ENCODE results near the gene METTL5. TPM values are rescaled to one million over a fixed set of nuclear protein-coding genes. Genes with fewer than 3 reads are reported as not detected.

METTL5 gene
- total and polyA plus RNA-seq, 11 donors = 50.8 to 120 (median 69.8) TPM

- Histone ChIP-seq H3K4me1 (peaks cover 0 to 14% (median 5%) of the 10 kb centered on the region in 12 donors), H3K9me3 (no peaks in the 10 kb centered on the region), H3K4me3 (no peak overlapping the region), H3K27ac (no peak overlapping the region), H3K36me3 (no peaks in the 10 kb centered on the region), H3K27me3 (no peaks in the 10 kb centered on the region)
- WGBS, 4 donors = 58 to 94% (median 93%) methylated on average over 2 of the region's 2 CpGs
- intact Hi-C loops (cut with DNase I) = loop anchor here in 3 of 10 donors (10.0 kb wide), 3 partner anchors 100 to 270 kb away; partner anchors contain the start of genes CFAP210 (in 1 of the 3), PHOSPHO2 (in 1 of the 3) and PPIG (in 1 of the 3)
- no peak for TF ChIP-seq CTCF (IDR thresholded peaks at IDR 0.05)
- TF ChIP-seq POLR2A (IDR thresholded peaks at IDR 0.05) = no peak
- ATAC-seq (no peak), DNase-seq (no peak)
Measured at GRCh38 chr2:169795181-169795580, 29.5 kb downstream of the METTL5 start.

GRCh38 chr2:169790581-169790980, 34.1 kb downstream of the METTL5 start:
- Histone ChIP-seq H3K27ac (no peak overlapping the region), H3K4me3 (no peak overlapping the region), H3K9me3 (no peaks in the 10 kb centered on the region), H3K27me3 (peaks cover 0 to 3% (median 0%) of the 10 kb centered on the region in 9 donors), H3K36me3 (no peaks in the 10 kb centered on the region), H3K4me1 (peaks cover 0 to 6% (median 0%) of the 10 kb centered on the region in 12 donors)
- intact Hi-C loops (cut with DNase I) = loop anchor here in 3 of 10 donors (10.0 kb wide), 3 partner anchors 96 to 266 kb away; partner anchors contain the start of genes CFAP210 (in 1 of the 3), PHOSPHO2 (in 1 of the 3) and PPIG (in 1 of the 3)
- DNase-seq (no peak), ATAC-seq (no peak)
- WGBS, 4 donors = 88 to 93% (median 89%) methylated on average over 5 of the region's 5 CpGs
- TF ChIP-seq POLR2A (IDR thresholded peaks at IDR 0.05) (no peak), CTCF (IDR thresholded peaks at IDR 0.05) (no peak)

GRCh38 chr2:169782513-169782912, 42.2 kb downstream of the METTL5 start:
- no peak for TF ChIP-seq POLR2A (IDR thresholded peaks at IDR 0.05)
- no peak for TF ChIP-seq CTCF (IDR thresholded peaks at IDR 0.05)
- Histone ChIP-seq H3K27me3 (no peaks in the 10 kb centered on the region), H3K27ac (no peak overlapping the region), H3K4me1 (no peaks in the 10 kb centered on the region), H3K4me3 (no peak overlapping the region), H3K9me3 (no peaks in the 10 kb centered on the region), H3K36me3 (no peaks in the 10 kb centered on the region)
- no peak for ATAC-seq
- no peak for DNase-seq
- intact Hi-C loops (cut with DNase I) = no loop called here
- WGBS, 4 donors = 90 to 100% (median 99%) methylated on average over 1 of the region's 1 CpG

- H3K27me3 ChIP-seq = no peaks in the 10 kb centered on the region
- TF ChIP-seq POLR2A (IDR thresholded peaks at IDR 0.05) (no peak), CTCF (IDR thresholded peaks at IDR 0.05) (no peak)
- 80 to 93% (median 87%) methylated on average over 4 of the region's 4 CpGs for WGBS, 4 donors
- H3K36me3 ChIP-seq = no peaks in the 10 kb centered on the region
- no peaks in the 10 kb centered on the region for H3K9me3 ChIP-seq
- H3K27ac ChIP-seq = no peak overlapping the region
- DNase-seq = no peak
- H3K4me1 ChIP-seq = no peaks in the 10 kb centered on the region
- H3K4me3 ChIP-seq = no peak overlapping the region
- intact Hi-C loops (cut with DNase I) = no loop called here
- ATAC-seq = no peak
Measured at GRCh38 chr2:169781249-169782013, 43.3 kb downstream of the METTL5 start.
